GM12878 (cell line): ENCODE results near the gene SNRPN. TPM values are rescaled to one million over a fixed set of nuclear protein-coding genes. Genes with fewer than 3 reads are reported as not detected.

ENCODE experiments used
- ATAC-seq: fragments of 200-7000 bp; cut with Tn5 transposase; 3 replicates; pipeline ENCODE4 v1.9.1; 2020; ENCODE audit warnings: mild to moderate bottlenecking, moderate library complexity
- BruUV-seq: library from RNA; stranded (reverse); fragments of 400-500 nt; replicated peaks from 2 replicates; lab custom pipeline; 2021; lab: Mats Ljungman, UMichigan
- CTCF ChIA-PET: fragments of 300-600 bp; sonication (Branson Sonifier 250); formaldehyde crosslinking; extraction: SDS; loops from one replicate; lab custom pipeline; 2021; ENCODE audit warnings: inconsistent platforms; lab: Yijun Ruan, JAX
- POLR2A ChIA-PET: fragments of 350-600 bp; formaldehyde crosslinking; extraction: SDS; loops from one replicate; lab custom pipeline; 2021; ENCODE audit warnings: inconsistent platforms; lab: Charles Lee
- RAD21 ChIA-PET: fragments of 300-600 bp; sonication (Branson Sonifier 250); formaldehyde crosslinking; loops from one replicate; lab custom pipeline; 2023; ENCODE audit warnings: antibody characterized with exemption; ENCODE audit not compliant: unreplicated experiment; lab: Charles Lee
- SMC1A ChIA-PET: fragments of 300-600 bp; sonication (Branson Sonifier 250); formaldehyde crosslinking; loops from one replicate; lab custom pipeline; 2023; ENCODE audit not compliant: unreplicated experiment, uncharacterized antibody; lab: Charles Lee
- DNase-seq: peaks from one replicate; pipeline ENCODE4 v3.0.0-alpha.2; 2011; ENCODE audit warnings: low read depth, low spot score
- FAIRE-seq: peaks from 3 replicates; lab custom pipeline; 2011; peaks lifted over from hg19 to GRCh38; lab: Jason Lieb, UNC
- H2AFZ ChIP-seq: 2 replicates; pipeline ENCODE4 v1.6.0; 2011; ENCODE audit warnings: low read depth, low read length, control low read depth; ENCODE audit not compliant: control insufficient read depth
- H3K27ac ChIP-seq: 2 replicates; pipeline ENCODE4 v1.5.1; 2011; ENCODE audit warnings: control low read depth; ENCODE audit not compliant: control insufficient read depth, insufficient read depth
- H3K27me3 ChIP-seq, 2 experiments: replicated peaks in 1 of 2; 2 replicates each; pipeline versions ENCODE4 v1.6.0 to v1.6.1; 2011; ENCODE audit warnings: low read length in 1 of 2; ENCODE audit not compliant: control insufficient read depth in 2 of 2, insufficient read depth in 2 of 2
- H3K36me3 ChIP-seq, 2 experiments: 2 replicates each; pipeline ENCODE4 v1.5.1; 2011; ENCODE audit warnings: low read length in 1 of 2; ENCODE audit not compliant: control insufficient read depth in 2 of 2, insufficient read depth in 2 of 2
- H3K4me1 ChIP-seq: 2 replicates; pipeline ENCODE4 v1.6.1; 2011; ENCODE audit warnings: mild to moderate bottlenecking, low read length, moderate library complexity, mixed read lengths; ENCODE audit not compliant: control insufficient read depth, insufficient read depth
- H3K4me2 ChIP-seq: 2 replicates; pipeline ENCODE4 v1.6.0; 2011; ENCODE audit warnings: control low read depth; ENCODE audit not compliant: control insufficient read depth, insufficient read depth
- H3K4me3 ChIP-seq: fragments of 200-600 bp; sonication (generic); 2 replicates; pipeline ENCODE4 v1.5.1; 2016
- H3K79me2 ChIP-seq: 2 replicates; pipeline ENCODE4 v1.6.0; 2011; ENCODE audit warnings: low read length; ENCODE audit not compliant: control insufficient read depth, insufficient read depth
- H3K9ac ChIP-seq: 2 replicates; pipeline ENCODE4 v1.8.0; 2011; ENCODE audit warnings: low read length, control low read depth, mixed read lengths; ENCODE audit not compliant: control insufficient read depth, insufficient read depth
- H3K9me3 ChIP-seq: replicated peaks from 3 replicates; pipeline ENCODE4 v1.5.1; 2011; ENCODE audit warnings: mild to moderate bottlenecking, low read length; ENCODE audit not compliant: control insufficient read depth, insufficient read depth
- H4K20me1 ChIP-seq: 2 replicates; pipeline ENCODE4 v1.6.0; 2011; ENCODE audit not compliant: control insufficient read depth, insufficient read depth
- BHLHE40 ChIP-seq, 2 experiments: fragments of 450-650 bp in 1 of 2; IDR thresholded peaks; 2 replicates each; pipeline ENCODE4 v1.6.1; 2011 to 2017; ENCODE audit warnings: low read depth in 2 of 2, borderline replicate concordance in 1 of 2, improper control_type of control experiment in 1 of 2, low read length in 1 of 2, mild to moderate bottlenecking in 1 of 2
- BRCA1 ChIP-seq: IDR thresholded peaks from 2 replicates; pipeline ENCODE4 v1.6.1; 2011; ENCODE audit warnings: low read depth, low read length, improper control_type of control experiment
- FOS ChIP-seq: IDR thresholded peaks from 3 replicates; pipeline ENCODE4 v1.6.1; 2011; ENCODE audit warnings: borderline replicate concordance; ENCODE audit not compliant: insufficient read length; ENCODE audit errors: extremely low read depth
- GABPA ChIP-seq: IDR thresholded peaks from 2 replicates; pipeline ENCODE4 v1.6.1; 2014; ENCODE audit warnings: antibody characterized with exemption, low read depth, mild to moderate bottlenecking, inconsistent platforms
- JUNB ChIP-seq: IDR thresholded peaks from 2 replicates; pipeline ENCODE4 v1.6.1; 2016; ENCODE audit warnings: antibody characterized with exemption, mild to moderate bottlenecking
- MEF2A ChIP-seq: IDR thresholded peaks from 2 replicates; pipeline ENCODE4 v1.6.1; 2011; ENCODE audit warnings: low read depth, mild to moderate bottlenecking, low read length, moderate library complexity; ENCODE audit not compliant: insufficient read depth
- POLR2A ChIP-seq: IDR thresholded peaks from 2 replicates; pipeline ENCODE4 v1.6.1; 2011; ENCODE audit warnings: low read depth, mild to moderate bottlenecking, low read length
- RAD21 ChIP-seq: IDR thresholded peaks from 2 replicates; pipeline ENCODE4 v1.6.1; 2011; ENCODE audit warnings: mild to moderate bottlenecking, low read depth, low read length, moderate library complexity; ENCODE audit not compliant: insufficient read depth
- RFX5 ChIP-seq: IDR thresholded peaks from 2 replicates; pipeline ENCODE4 v1.6.1; 2011; ENCODE audit warnings: low read depth, low read length, improper control_type of control experiment
- STAT1 ChIP-seq: fragments of 450-650 bp; conservative IDR thresholded peaks from 2 replicates; pipeline ENCODE4 v1.6.1; 2014; ENCODE audit warnings: antibody characterized with exemption, mild to moderate bottlenecking
- SUZ12 ChIP-seq: fragments of 200-600 bp; sonication (generic); IDR thresholded peaks from one replicate; pipeline ENCODE4 v1.6.1; 2018; ENCODE audit warnings: antibody characterized with exemption, mild to moderate bottlenecking; ENCODE audit not compliant: unreplicated experiment
- TCF3 ChIP-seq: IDR thresholded peaks from 2 replicates; pipeline ENCODE4 v1.6.1; 2012; ENCODE audit warnings: low read depth, mild to moderate bottlenecking, low read length, borderline replicate concordance; ENCODE audit not compliant: insufficient read depth
- WGBS: methylation state at CpG from one replicate; pipeline ENCODE4 v1.1.6; 2016; ENCODE audit warnings: low lambda C conversion rate; ENCODE audit not compliant: insufficient replicate concordance, insufficient coverage; ENCODE audit errors: missing lambda C conversion rate; 5-methylcytosine and 5-hydroxymethylcytosine counted together
- in situ Hi-C: fragments of 300-500 bp; cut with MboI; formaldehyde crosslinking; loops from 9 replicates; pipeline ENCODE4 v1.14.3; 2018; ENCODE audit warnings: mixed read lengths
- intact Hi-C: fragments of 100-400 bp; cut with micrococcal nuclease; formaldehyde crosslinking; loops from one replicate; pipeline ENCODE4 v1.14.2; 2022; ENCODE audit not compliant: unreplicated experiment
- polyA plus RNA-seq, 11 experiments: library from polyadenylated mRNA; depleted of rRNA in 4 of 11; unstranded in 6 of 11; stranded (reverse) in 5 of 11; fragments of >200 nt; fragmentation: Nextera tagmentation in 4 of 11; fragmentation: Illumina TruSeq in 1 of 11; extraction: Ambion mirVana in 4 of 11; extraction: Trizol in 1 of 11; gene quantifications; 1 replicate in 1 of 11; 2 replicates in 10 of 11; pipeline versions ENCODE4 v1.2.1 to v1.2.3, GENCODE V29; 2011 to 2016; ENCODE audit warnings: inconsistent platforms in 2 of 11, missing spikeins in 2 of 11, low read depth in 1 of 11
- total RNA-seq, 4 experiments: library from RNA; depleted of rRNA in 3 of 4; stranded (reverse); fragments of >200 nt in 3 of 4; fragmentation: Illumina TruSeq in 1 of 4; extraction: Trizol in 1 of 4; gene quantifications; 2 replicates each; pipeline versions ENCODE4 v1.2.1 to v1.2.3, GENCODE V29; 2013 to 2021
- TF ChIP-seq, protein P1 (sequence below): fragments of 450-650 bp; IDR thresholded peaks from 2 replicates; pipeline ENCODE4 v1.6.1; 2016; ENCODE audit warnings: mild to moderate bottlenecking, moderate library complexity, borderline replicate concordance
- TF ChIP-seq, protein P2 (sequence below): IDR thresholded peaks from 2 replicates; pipeline ENCODE4 v1.6.1; 2011; ENCODE audit warnings: low read depth, low read length, improper control_type of control experiment, borderline replicate concordance
- TF ChIP-seq, protein P3 (sequence below): fragments of 450-650 bp; IDR thresholded peaks from 2 replicates; pipeline ENCODE4 v1.6.1; 2017; ENCODE audit warnings: mild to moderate bottlenecking, moderate library complexity

SNRPN gene
- total and polyA plus RNA-seq, 10 of the 15 experiments (the other 5 are each of a cell fraction or from before 2014, with no cell fraction given): 9.1 to 103 (median 45.5) TPM

DNA sequence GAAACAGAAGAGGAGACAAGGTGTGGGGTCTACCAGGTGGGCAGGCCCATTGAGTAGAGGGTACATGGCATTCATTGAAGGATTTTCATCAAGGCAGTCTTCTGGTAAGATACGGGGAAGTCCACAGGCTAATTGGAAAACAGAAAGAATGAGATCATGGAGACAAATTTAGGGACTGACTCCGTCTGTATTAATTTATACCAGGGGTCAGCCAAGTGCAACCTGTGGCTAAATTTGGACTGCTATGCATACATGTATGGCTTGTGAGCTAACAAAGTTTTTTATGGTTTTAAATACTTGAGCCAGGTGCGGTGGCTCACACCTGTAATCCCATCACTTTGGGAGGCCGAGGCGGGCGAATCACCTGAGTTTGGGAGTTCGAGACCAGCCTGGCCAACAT, 21.1 kb upstream of the SNRPN start:
- no peaks in the 10 kb centered on the region for H3K27me3 ChIP-seq
- ChIA-PET POLR2A (no interaction called here), SMC1A (no interaction called here), CTCF (no interaction called here), RAD21 (no interaction called here)
- 39% methylated on average over 7 of the region's 7 CpGs for WGBS
- in situ Hi-C loops: no loop called here
- no peak overlapping the region for H2AFZ ChIP-seq
- no peak overlapping the region for H3K4me3 ChIP-seq
- H3K27ac ChIP-seq: no peak overlapping the region
- no peak overlapping the region for H3K4me2 ChIP-seq
- DNase-seq: no peak
- ATAC-seq: no peak
- H3K79me2 ChIP-seq: no peaks in the 10 kb centered on the region
- no TSS peak for BruUV-seq
- no peak overlapping the region for H3K9ac ChIP-seq
- intact Hi-C loops: no loop called here
- H3K4me1 ChIP-seq: no peaks in the 10 kb centered on the region
- H3K36me3 ChIP-seq: no peaks in the 10 kb centered on the region
- FAIRE-seq: no peak
- no peaks in the 10 kb centered on the region; the same call in 2 of the 3 replicates for H3K9me3 ChIP-seq
- H4K20me1 ChIP-seq: no peaks in the 10 kb centered on the region
- TF ChIP-seq FOS (no peak), POLR2A (no peak), BHLHE40 (IDR thresholded peaks at IDR 0.05; ENCODE audit: borderline replicate concordance in 1 of 2, low read depth in 2 of 2, low read length in 1 of 2) (no peak), RFX5 (no peak), JUNB (no peak), MEF2A (no peak), TCF3 (no peak), BRCA1 (no peak), STAT1 (no peak), SUZ12 (no peak), RAD21 (no peak), GABPA (no peak)
- TF ChIP-seq, protein P1, sequence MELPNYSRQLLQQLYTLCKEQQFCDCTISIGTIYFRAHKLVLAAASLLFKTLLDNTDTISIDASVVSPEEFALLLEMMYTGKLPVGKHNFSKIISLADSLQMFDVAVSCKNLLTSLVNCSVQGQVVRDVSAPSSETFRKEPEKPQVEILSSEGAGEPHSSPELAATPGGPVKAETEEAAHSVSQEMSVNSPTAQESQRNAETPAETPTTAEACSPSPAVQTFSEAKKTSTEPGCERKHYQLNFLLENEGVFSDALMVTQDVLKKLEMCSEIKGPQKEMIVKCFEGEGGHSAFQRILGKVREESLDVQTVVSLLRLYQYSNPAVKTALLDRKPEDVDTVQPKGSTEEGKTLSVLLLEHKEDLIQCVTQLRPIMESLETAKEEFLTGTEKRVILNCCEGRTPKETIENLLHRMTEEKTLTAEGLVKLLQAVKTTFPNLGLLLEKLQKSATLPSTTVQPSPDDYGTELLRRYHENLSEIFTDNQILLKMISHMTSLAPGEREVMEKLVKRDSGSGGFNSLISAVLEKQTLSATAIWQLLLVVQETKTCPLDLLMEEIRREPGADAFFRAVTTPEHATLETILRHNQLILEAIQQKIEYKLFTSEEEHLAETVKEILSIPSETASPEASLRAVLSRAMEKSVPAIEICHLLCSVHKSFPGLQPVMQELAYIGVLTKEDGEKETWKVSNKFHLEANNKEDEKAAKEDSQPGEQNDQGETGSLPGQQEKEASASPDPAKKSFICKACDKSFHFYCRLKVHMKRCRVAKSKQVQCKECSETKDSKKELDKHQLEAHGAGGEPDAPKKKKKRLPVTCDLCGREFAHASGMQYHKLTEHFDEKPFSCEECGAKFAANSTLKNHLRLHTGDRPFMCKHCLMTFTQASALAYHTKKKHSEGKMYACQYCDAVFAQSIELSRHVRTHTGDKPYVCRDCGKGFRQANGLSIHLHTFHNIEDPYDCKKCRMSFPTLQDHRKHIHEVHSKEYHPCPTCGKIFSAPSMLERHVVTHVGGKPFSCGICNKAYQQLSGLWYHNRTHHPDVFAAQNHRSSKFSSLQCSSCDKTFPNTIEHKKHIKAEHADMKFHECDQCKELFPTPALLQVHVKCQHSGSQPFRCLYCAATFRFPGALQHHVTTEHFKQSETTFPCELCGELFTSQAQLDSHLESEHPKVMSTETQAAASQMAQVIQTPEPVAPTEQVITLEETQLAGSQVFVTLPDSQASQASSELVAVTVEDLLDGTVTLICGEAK: no peak
- TF ChIP-seq, protein P2, sequence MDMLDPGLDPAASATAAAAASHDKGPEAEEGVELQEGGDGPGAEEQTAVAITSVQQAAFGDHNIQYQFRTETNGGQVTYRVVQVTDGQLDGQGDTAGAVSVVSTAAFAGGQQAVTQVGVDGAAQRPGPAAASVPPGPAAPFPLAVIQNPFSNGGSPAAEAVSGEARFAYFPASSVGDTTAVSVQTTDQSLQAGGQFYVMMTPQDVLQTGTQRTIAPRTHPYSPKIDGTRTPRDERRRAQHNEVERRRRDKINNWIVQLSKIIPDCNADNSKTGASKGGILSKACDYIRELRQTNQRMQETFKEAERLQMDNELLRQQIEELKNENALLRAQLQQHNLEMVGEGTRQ: no peak
- TF ChIP-seq, protein P3, sequence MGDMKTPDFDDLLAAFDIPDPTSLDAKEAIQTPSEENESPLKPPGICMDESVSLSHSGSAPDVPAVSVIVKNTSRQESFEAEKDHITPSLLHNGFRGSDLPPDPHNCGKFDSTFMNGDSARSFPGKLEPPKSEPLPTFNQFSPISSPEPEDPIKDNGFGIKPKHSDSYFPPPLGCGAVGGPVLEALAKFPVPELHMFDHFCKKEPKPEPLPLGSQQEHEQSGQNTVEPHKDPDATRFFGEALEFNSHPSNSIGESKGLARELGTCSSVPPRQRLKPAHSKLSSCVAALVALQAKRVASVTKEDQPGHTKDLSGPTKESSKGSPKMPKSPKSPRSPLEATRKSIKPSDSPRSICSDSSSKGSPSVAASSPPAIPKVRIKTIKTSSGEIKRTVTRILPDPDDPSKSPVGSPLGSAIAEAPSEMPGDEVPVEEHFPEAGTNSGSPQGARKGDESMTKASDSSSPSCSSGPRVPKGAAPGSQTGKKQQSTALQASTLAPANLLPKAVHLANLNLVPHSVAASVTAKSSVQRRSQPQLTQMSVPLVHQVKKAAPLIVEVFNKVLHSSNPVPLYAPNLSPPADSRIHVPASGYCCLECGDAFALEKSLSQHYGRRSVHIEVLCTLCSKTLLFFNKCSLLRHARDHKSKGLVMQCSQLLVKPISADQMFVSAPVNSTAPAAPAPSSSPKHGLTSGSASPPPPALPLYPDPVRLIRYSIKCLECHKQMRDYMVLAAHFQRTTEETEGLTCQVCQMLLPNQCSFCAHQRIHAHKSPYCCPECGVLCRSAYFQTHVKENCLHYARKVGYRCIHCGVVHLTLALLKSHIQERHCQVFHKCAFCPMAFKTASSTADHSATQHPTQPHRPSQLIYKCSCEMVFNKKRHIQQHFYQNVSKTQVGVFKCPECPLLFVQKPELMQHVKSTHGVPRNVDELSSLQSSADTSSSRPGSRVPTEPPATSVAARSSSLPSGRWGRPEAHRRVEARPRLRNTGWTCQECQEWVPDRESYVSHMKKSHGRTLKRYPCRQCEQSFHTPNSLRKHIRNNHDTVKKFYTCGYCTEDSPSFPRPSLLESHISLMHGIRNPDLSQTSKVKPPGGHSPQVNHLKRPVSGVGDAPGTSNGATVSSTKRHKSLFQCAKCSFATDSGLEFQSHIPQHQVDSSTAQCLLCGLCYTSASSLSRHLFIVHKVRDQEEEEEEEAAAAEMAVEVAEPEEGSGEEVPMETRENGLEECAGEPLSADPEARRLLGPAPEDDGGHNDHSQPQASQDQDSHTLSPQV: no peak
